Chondrocyte (in vitro differentiated cells): ENCODE data around the gene IKBIP. TPM values are rescaled to one million over a fixed set of nuclear protein-coding genes. Genes with fewer than 3 reads are reported as not detected.

ENCODE experiments used
- DNase-seq: peaks from one replicate; pipeline ENCODE4 v3.0.0; 2021; ENCODE audit warnings: mixed read lengths, low spot score
- H3K27ac Mint-ChIP-seq: one replicate; pipeline ENCODE4 v1.8.0; 2021; ENCODE audit warnings: mild to moderate bottlenecking, moderate library complexity, mixed read lengths; ENCODE audit not compliant: unreplicated experiment
- H3K27me3 Mint-ChIP-seq: 2 replicates; pipeline ENCODE4 v1.8.0; 2021; ENCODE audit warnings: low read depth, mixed read lengths
- H3K36me3 Mint-ChIP-seq: 2 replicates; pipeline ENCODE4 v1.8.0; 2021; ENCODE audit warnings: low read depth, mixed read lengths
- H3K4me1 Mint-ChIP-seq: 2 replicates; pipeline ENCODE4 v1.8.0; 2021; ENCODE audit warnings: low read depth, mild to moderate bottlenecking, mixed read lengths
- H3K4me3 Mint-ChIP-seq: one replicate; pipeline ENCODE4 v1.8.0; 2021; ENCODE audit warnings: mild to moderate bottlenecking, moderate library complexity, mixed read lengths; ENCODE audit not compliant: unreplicated experiment
- H3K9me3 Mint-ChIP-seq: 2 replicates; pipeline ENCODE4 v1.8.0; 2021; ENCODE audit warnings: low read depth, mixed read lengths
- total RNA-seq: library from RNA; stranded (reverse); gene quantifications from 3 replicates; pipeline ENCODE4 v1.2.1, GENCODE V29; 2021
- TF ChIP-seq, protein P1 (sequence below): fragments of 200-600 bp; sonication (generic); IDR thresholded peaks from 2 replicates; pipeline ENCODE4 v1.5.0; 2021; ENCODE audit warnings: antibody characterized with exemption, mild to moderate bottlenecking, moderate library complexity

Gene IKBIP
- total RNA-seq, 1 donor from 2014 or later, result 66.8 TPM

DNA sequence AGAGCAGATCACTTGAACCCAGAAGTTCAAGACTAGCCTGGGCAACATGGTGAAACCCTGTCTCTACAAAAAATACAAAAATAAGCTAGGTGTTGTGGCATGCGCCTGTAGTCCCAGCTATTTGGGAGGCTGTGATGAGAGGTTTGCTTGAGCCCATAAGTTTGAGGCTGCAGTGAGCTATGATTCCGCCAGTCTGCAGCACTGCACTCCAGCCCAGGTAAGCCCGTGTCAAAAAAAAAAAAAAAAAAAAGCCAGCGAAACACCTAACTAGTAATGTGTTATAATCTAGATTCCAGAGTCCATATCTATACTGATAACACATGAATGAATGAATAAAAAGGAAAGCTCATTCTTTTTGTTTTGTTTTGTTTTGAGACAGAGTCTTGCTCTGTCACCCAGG lies 69.6 kb downstream of the IKBIP start:
- Mint-ChIP-seq H3K4me3 (no peak overlapping the region), H3K27me3 (no peaks in the 10 kb centered on the region), H3K27ac (no peak overlapping the region), H3K36me3 (no peaks in the 10 kb centered on the region), H3K4me1 (peaks cover 4% of the 10 kb centered on the region), H3K9me3 (no peaks in the 10 kb centered on the region)
- TF ChIP-seq, protein P1, sequence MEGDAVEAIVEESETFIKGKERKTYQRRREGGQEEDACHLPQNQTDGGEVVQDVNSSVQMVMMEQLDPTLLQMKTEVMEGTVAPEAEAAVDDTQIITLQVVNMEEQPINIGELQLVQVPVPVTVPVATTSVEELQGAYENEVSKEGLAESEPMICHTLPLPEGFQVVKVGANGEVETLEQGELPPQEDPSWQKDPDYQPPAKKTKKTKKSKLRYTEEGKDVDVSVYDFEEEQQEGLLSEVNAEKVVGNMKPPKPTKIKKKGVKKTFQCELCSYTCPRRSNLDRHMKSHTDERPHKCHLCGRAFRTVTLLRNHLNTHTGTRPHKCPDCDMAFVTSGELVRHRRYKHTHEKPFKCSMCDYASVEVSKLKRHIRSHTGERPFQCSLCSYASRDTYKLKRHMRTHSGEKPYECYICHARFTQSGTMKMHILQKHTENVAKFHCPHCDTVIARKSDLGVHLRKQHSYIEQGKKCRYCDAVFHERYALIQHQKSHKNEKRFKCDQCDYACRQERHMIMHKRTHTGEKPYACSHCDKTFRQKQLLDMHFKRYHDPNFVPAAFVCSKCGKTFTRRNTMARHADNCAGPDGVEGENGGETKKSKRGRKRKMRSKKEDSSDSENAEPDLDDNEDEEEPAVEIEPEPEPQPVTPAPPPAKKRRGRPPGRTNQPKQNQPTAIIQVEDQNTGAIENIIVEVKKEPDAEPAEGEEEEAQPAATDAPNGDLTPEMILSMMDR, result no peak
- DNase-seq, result no peak

Other genes with a start within 250 kb of the IKBIP start
- gene TMPO, start 129.2 kb downstream of the IKBIP start, total RNA-seq, result 34.3 to 43.1 TPM (median 38.7 TPM) in 3 replicates
- 469 to 531 TPM (median 525 TPM) in 3 replicates for gene SLC25A3, start 51.1 kb downstream of the IKBIP start, total RNA-seq
- 19.2 to 26.7 TPM (median 21.8 TPM) in 3 replicates for gene APAF1, start 502 bp upstream of the IKBIP start, total RNA-seq